Lower lobe of right lung (tissue), 2 donors: ENCODE measurements around the gene BLMH. TPM values are rescaled to one million over a fixed set of nuclear protein-coding genes. Genes with fewer than 3 reads are reported as not detected.
"Not testable (repeated sequence)": the region's sequence is repeated elsewhere in the genome, so short reads cannot be mapped to it uniquely, and the experiment has no call there.

Experiments
- ATAC-seq, 2 donors: fragments of 200-7000 bp; cut with Tn5 transposase; one replicate each; pipeline ENCODE4 v1.9.1; 2020 to 2022; ENCODE audit warnings: mild to moderate bottlenecking in 2 of 2, moderate library complexity in 2 of 2
- DNase-seq: peaks from one replicate; pipeline ENCODE4 v3.0.0-alpha.2; 2020
- H3K27ac ChIP-seq: fragments of 200-600 bp; one replicate; pipeline ENCODE4 v1.8.0; 2022
- H3K27me3 ChIP-seq: fragments of 200-600 bp; one replicate; pipeline ENCODE4 v1.8.0; 2022; ENCODE audit warnings: low read depth
- H3K36me3 ChIP-seq: fragments of 200-600 bp; one replicate; pipeline ENCODE4 v1.8.0; 2022; ENCODE audit warnings: mild to moderate bottlenecking
- H3K4me1 ChIP-seq: fragments of 200-600 bp; one replicate; pipeline ENCODE4 v1.8.0; 2022
- H3K4me3 ChIP-seq: fragments of 200-600 bp; one replicate; pipeline ENCODE4 v1.8.0; 2022; ENCODE audit warnings: mild to moderate bottlenecking
- H3K9me3 ChIP-seq: fragments of 200-600 bp; one replicate; pipeline ENCODE4 v1.8.0; 2022
- intact Hi-C: fragments of 100-400 bp; cut with DNase I; formaldehyde crosslinking; loops from one replicate; pipeline ENCODE4 v1.11.0; 2022
- total RNA-seq: library from RNA; stranded (reverse); fragmentation: NEBNext Ultra II Directional; extraction: Animal tissue kit (Norgen Biotek cat#: 25700); gene quantifications from one replicate; pipeline ENCODE4 v1.2.1, GENCODE V29; 2021
- TF ChIP-seq, protein P1 (sequence below): fragments of 200-600 bp; IDR thresholded peaks from one replicate; pipeline ENCODE4 v1.8.0; 2022; ENCODE audit warnings: antibody characterized with exemption, mild to moderate bottlenecking
- donor health status: DM: no; HTN: yes; CAD: no; lungs with severe emphysema.

Gene BLMH
- total RNA-seq, 1 donor from 2014 or later: 27.4 TPM

DNA sequence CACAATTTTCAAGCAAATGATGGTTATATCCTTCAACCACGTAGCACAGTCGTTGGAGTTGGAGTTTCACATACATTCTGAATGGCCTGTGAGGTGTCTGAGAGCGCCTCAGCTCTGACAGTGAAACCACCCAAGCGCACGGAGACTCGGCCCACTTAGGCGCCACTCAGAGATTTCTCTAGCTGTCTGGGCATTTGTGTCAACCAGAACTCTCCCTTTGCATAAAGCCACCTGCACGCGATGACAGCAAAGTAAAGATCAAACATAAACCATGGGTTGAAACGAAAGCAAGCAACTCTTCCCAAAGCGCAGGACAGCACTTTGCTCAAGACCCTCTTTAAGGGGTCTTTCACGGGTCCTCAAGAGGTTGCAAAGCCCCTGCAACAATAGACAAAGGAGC is 56.8 kb downstream of the BLMH start:
- Histone ChIP-seq H3K27me3 (peaks cover 42% of the 10 kb centered on the region), H3K4me3 (peak overlapping the region; percentile 47), H3K9me3 (no peaks in the 10 kb centered on the region), H3K4me1 (peaks cover 36% of the 10 kb centered on the region), H3K36me3 (no peaks in the 10 kb centered on the region), H3K27ac (peak overlapping the region; percentile 78)
- intact Hi-C loops: no loop called here
- TF ChIP-seq, protein P1, sequence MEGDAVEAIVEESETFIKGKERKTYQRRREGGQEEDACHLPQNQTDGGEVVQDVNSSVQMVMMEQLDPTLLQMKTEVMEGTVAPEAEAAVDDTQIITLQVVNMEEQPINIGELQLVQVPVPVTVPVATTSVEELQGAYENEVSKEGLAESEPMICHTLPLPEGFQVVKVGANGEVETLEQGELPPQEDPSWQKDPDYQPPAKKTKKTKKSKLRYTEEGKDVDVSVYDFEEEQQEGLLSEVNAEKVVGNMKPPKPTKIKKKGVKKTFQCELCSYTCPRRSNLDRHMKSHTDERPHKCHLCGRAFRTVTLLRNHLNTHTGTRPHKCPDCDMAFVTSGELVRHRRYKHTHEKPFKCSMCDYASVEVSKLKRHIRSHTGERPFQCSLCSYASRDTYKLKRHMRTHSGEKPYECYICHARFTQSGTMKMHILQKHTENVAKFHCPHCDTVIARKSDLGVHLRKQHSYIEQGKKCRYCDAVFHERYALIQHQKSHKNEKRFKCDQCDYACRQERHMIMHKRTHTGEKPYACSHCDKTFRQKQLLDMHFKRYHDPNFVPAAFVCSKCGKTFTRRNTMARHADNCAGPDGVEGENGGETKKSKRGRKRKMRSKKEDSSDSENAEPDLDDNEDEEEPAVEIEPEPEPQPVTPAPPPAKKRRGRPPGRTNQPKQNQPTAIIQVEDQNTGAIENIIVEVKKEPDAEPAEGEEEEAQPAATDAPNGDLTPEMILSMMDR: no peak
- DNase-seq (no peak), ATAC-seq (peak in 1 of 2 donors; percentile 51)

DNA sequence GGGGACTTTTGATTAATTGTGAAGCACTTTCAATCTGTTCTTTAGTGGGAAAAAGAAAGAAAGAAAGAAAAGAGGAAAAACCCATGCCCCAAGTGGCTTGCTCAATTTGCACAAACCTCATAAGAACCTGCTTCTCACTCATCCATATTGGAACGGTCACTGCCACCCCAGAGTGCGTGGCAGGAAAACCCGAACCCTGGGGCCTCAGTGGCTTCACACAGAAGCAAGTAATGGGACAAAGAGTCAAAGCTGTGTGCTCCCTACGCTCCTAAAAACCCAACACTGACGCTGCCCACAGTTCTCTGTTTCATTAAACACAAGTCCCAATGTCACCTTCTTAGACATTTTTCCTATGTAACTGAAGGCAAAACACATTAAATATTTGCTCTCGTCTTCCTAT is 57.4 kb downstream of the BLMH start:
- peaks cover 36% of the 10 kb centered on the region for H3K4me1 ChIP-seq
- TF ChIP-seq, protein P1: no peak

DNA sequence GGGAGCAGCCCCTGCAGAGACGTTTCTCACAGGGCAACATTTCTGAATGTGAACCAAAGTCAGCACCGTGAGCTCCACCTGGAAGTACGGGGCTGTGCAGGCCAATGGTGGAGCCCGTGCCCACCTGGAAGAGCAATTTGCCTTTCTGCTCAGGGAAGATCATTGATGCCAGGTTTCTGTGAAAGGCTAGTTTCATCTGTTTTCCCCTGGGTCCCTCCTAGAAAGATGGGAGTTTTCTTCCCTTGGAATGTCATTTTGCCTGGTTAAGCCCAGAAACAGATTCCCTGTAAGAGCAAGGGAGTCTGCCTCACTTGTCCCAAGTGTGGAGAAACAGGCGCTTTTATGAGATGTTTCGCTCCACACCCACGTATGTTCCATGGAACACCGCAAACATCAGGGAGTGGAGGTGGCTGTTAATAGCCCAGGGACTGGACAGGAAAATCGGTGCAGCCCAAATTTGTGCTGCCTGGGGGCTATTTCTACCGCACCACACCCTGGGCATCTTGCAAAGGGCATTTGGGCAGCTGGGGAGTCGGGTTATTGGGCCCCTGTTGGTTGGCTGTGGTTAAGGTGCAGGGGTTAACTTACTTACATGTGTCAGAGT is 58.8 kb downstream of the BLMH start:
- intact Hi-C loops: no loop called here
- Histone ChIP-seq H3K27me3 (peaks cover 30% of the 10 kb centered on the region), H3K4me3 (peak overlapping the region; percentile 47), H3K36me3 (no peaks in the 10 kb centered on the region), H3K9me3 (no peaks in the 10 kb centered on the region), H3K27ac (peak overlapping the region; percentile 78), H3K4me1 (peaks cover 26% of the 10 kb centered on the region)
- TF ChIP-seq, protein P1: no peak
- DNase-seq (no peak), ATAC-seq (no peak)

More for the DNA sequence above, 57.4 kb downstream of the BLMH start:
- DNase-seq: no peak
- H3K36me3 ChIP-seq: no peaks in the 10 kb centered on the region
- intact Hi-C loops: no loop called here
- H3K9me3 ChIP-seq: no peaks in the 10 kb centered on the region
- H3K27ac ChIP-seq: peak overlapping the region; percentile 78
- H3K4me3 ChIP-seq: peak overlapping the region; percentile 47
- H3K27me3 ChIP-seq: peaks cover 41% of the 10 kb centered on the region
- ATAC-seq: no peak

DNA sequence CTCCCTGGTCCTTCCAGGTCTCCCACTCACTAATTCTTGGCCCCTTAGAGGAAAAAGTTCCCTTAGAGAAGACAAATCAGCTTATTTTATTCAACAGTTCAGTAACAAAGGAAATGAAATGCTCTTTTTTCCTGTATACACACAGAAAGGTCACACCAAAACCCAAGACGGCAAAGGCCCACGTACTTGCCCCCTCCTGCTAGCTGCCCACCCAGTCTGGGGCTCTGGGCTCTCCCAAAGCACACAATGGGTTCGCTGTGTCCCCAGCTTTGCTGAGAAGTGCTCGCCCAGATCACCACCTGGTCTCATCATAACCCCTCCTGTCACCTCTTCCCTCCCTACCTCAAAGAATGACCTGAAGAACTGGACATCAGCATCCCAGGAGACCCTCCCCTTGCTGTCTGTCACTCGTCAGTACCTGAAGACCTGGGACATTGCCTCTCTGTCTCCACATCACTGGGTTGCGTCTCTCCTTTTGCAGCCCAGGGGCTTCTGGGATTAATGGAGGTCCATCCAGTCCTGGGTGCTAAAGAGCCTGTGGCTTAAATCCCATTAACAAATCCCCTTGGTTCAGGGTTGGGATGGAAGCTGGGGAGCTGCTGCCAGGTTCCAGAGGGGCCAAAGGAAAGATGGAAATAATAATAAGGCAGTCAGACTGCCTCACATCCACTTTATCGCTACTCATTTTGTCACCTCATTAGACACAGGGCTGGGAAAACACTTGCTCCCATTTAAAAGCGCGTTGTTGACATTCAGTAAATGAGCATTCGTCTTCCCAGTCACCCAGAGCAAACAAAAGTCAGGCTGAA is 59.5 kb downstream of the BLMH start:
- H3K27ac ChIP-seq: peak overlapping the region; percentile 49
- DNase-seq: no peak
- peaks cover 23% of the 10 kb centered on the region for H3K27me3 ChIP-seq

DNA sequence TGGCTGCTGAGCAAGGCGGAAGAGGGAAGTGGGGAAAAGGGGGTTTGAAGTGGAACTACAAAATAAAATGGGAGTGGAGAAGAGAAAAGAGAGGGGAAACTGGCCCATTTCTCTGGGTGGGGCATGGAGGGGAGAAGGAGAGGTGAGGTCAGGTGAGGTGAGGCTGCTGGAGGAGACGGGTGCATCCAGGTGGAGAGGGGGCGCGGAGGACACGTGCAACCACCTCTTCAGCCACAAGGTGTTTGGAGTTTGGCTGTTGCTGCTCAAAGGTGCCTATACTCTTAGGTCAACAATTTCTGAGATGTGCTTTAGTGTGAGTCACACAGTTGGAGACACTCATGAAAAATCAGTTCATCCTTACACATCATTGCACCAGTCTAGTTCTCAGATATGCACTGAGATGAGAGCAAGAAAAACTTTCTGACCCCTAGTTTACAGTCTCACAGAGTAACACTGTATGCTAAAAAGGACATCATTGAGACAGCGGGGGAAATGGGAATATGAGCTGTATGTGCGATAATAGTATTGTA is 61.1 kb downstream of the BLMH start:
- no peak overlapping the region for H3K27ac ChIP-seq
- peaks cover 10% of the 10 kb centered on the region for H3K27me3 ChIP-seq
- intact Hi-C loops: no loop called here
- no peaks in the 10 kb centered on the region for H3K36me3 ChIP-seq
- no peak overlapping the region for H3K4me3 ChIP-seq
- H3K9me3 ChIP-seq: no peaks in the 10 kb centered on the region
- no peak for ATAC-seq
- DNase-seq: no peak
- TF ChIP-seq, protein P1: no peak
- H3K4me1 ChIP-seq: peaks cover 7% of the 10 kb centered on the region

More for the DNA sequence above, 59.5 kb downstream of the BLMH start:
- H3K36me3 ChIP-seq: no peaks in the 10 kb centered on the region
- no peaks in the 10 kb centered on the region for H3K9me3 ChIP-seq
- peaks cover 19% of the 10 kb centered on the region for H3K4me1 ChIP-seq
- peak overlapping the region; percentile 47 for H3K4me3 ChIP-seq
- TF ChIP-seq, protein P1: no peak
- no peak for ATAC-seq
- intact Hi-C loops: no loop called here

DNA sequence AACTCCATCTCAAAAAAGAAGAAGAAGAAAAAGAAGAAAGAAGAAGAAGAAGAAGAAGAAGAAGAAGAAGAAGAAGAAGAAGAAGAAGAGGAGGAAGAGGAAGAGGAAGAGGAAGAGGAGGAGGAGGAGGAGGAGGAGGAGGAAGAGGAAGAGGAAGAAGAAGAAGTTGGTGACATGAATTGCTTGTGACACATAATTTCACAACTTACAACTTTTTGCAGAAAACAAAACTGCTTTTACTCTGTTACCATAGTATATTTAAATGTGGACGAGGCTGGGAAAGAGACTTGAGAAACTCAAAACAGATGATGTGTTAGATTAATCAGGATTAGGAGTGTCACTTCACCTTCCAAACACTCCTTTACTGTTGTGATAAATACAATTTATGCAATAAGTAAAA is 61.7 kb downstream of the BLMH start:
- H3K27ac ChIP-seq, ATAC-seq, DNase-seq, H3K36me3 ChIP-seq, H3K4me1 ChIP-seq, H3K9me3 ChIP-seq, H3K4me3 ChIP-seq, H3K27me3 ChIP-seq, intact Hi-C loops: not testable (repeated sequence)
